K562 treated with DMSO at 1 percent for 24 hours (cell line): ENCODE data around the gene CIDEB. TPM values are rescaled to one million over a fixed set of nuclear protein-coding genes. Genes with fewer than 3 reads are reported as not detected.

ENCODE experiments used
- total RNA-seq: library from RNA; unstranded; fragments of 300-600 nt; gene quantifications from 2 replicates; pipeline ENCODE4 v1.2.3, GENCODE V29; 2022; ENCODE audit warnings: low read depth; ENCODE audit not compliant: insufficient read depth

CIDEB gene
- not detected in 2 replicates for total RNA-seq

GRCh38 chr14:24307575-24308341, at the start of gene CIDEB:
Gene CIDEB (minus strand): TSS chr14:24307977. CDS start chr14:24307858, 119 bp downstream.

GRCh38 chr14:24339284-24340151, 31.7 kb upstream of the CIDEB start, which contains the start of gene RIPK3:
Gene RIPK3 (minus strand): TSS chr14:24339991. CDS start chr14:24339826, 165 bp downstream.

GRCh38 chr14:24334431-24335291, 26.9 kb upstream of the CIDEB start, which contains the start of gene ADCY4:
Gene ADCY4 (minus strand): TSS chr14:24335071. CDS start chr14:24334652, 419 bp downstream.

GRCh38 chr14:24310646-24311604, 3.1 kb upstream of the CIDEB start, which contains the start of gene LTB4R:
Gene LTB4R (plus strand): TSS chr14:24311502. CDS start chr14:24315652, 4,150 bp downstream.

GRCh38 chr14:24309538-24310264, 1.9 kb upstream of the CIDEB start, which contains the start of gene LTB4R2:
Gene LTB4R2 (plus strand): TSS chr14:24310140. CDS start chr14:24310665, 525 bp downstream.

GRCh38 chr14:24299255-24300191, 8.3 kb downstream of the CIDEB start, which contains the start of the genes DHRS1 and NOP9:
Gene DHRS1 (minus strand): TSS chr14:24299780. CDS start chr14:24299106, 674 bp downstream.
Gene NOP9 (plus strand): TSS chr14:24299850. CDS start chr14:24299955, 105 bp downstream.

GRCh38 chr14:24271134-24271833, 36.5 kb downstream of the CIDEB start, which contains the start of gene RABGGTA:
Gene RABGGTA (minus strand): TSS chr14:24271597. CDS start chr14:24271115, 482 bp downstream.

GRCh38 chr14:24262821-24263733, 44.7 kb downstream of the CIDEB start, which contains the start of gene TGM1:
Gene TGM1 (minus strand): TSS chr14:24263177. CDS start chr14:24262352, 825 bp downstream.

Other genes with a start within 250 kb of the CIDEB start
- not detected in 2 replicates for gene CPNE6, start 236.4 kb downstream of the CIDEB start, total RNA-seq
- 150 and 160 TPM in 2 replicates for gene PCK2, start 213.7 kb downstream of the CIDEB start, total RNA-seq
- gene DCAF11, start 193.2 kb downstream of the CIDEB start, total RNA-seq, result 52.3 and 59.5 TPM in 2 replicates
- 1.6 and 2.8 TPM in 2 replicates for gene NRL, start 193.0 kb downstream of the CIDEB start, total RNA-seq
- 0.50 TPM in 1 of 2 replicates, not detected in the other for gene FITM1, start 177.3 kb downstream of the CIDEB start, total RNA-seq
- gene PSME1, start 171.8 kb downstream of the CIDEB start, total RNA-seq, result 169 and 181 TPM in 2 replicates
- 55.6 TPM in 2 replicates for gene EMC9, start 166.4 kb downstream of the CIDEB start, total RNA-seq
- 119 and 129 TPM in 2 replicates for gene PSME2, start 161.4 kb downstream of the CIDEB start, total RNA-seq
- gene RNF31, start 160.5 kb downstream of the CIDEB start, total RNA-seq, result 34.5 and 41.7 TPM in 2 replicates
- gene IRF9, start 146.7 kb downstream of the CIDEB start, total RNA-seq, result 11.9 and 14.2 TPM in 2 replicates
- gene REC8, start 135.9 kb downstream of the CIDEB start, total RNA-seq, result 1.7 and 2.6 TPM in 2 replicates
- 16.3 and 21.4 TPM in 2 replicates for gene IPO4, start 119.2 kb downstream of the CIDEB start, total RNA-seq
- gene TM9SF1, start 112.5 kb downstream of the CIDEB start, total RNA-seq, result 22.1 and 25.4 TPM in 2 replicates
- 0.96 TPM in 1 of 2 replicates, not detected in the other for gene TSSK4, start 102.3 kb downstream of the CIDEB start, total RNA-seq
- 63.2 and 63.8 TPM in 2 replicates for gene CHMP4A, start 94.5 kb downstream of the CIDEB start, total RNA-seq
- 16.9 and 17.9 TPM in 2 replicates for gene MDP1, start 91.9 kb downstream of the CIDEB start, total RNA-seq
- 144 and 171 TPM in 2 replicates for gene NEDD8, start 75.6 kb downstream of the CIDEB start, total RNA-seq
- 56.8 and 59.4 TPM in 2 replicates for gene GMPR2, start 75.0 kb downstream of the CIDEB start, total RNA-seq
- gene TINF2, start 65.4 kb downstream of the CIDEB start, total RNA-seq, result 21.0 and 28.8 TPM in 2 replicates
- gene TGM1, start 44.8 kb downstream of the CIDEB start, total RNA-seq, result 1.5 and 3.1 TPM in 2 replicates
- 24.9 and 28.0 TPM in 2 replicates for gene RABGGTA, start 36.4 kb downstream of the CIDEB start, total RNA-seq
- 41.0 and 43.3 TPM in 2 replicates for gene DHRS1, start 8.2 kb downstream of the CIDEB start, total RNA-seq
- 9.2 and 10.5 TPM in 2 replicates for gene NOP9, start 8.1 kb downstream of the CIDEB start, total RNA-seq
- gene LTB4R2, start 2.2 kb upstream of the CIDEB start, total RNA-seq, result 5.2 and 5.8 TPM in 2 replicates
- gene LTB4R, start 3.5 kb upstream of the CIDEB start, total RNA-seq, result 8.1 and 11.2 TPM in 2 replicates
- gene ADCY4, start 27.1 kb upstream of the CIDEB start, total RNA-seq, result not detected in 2 replicates
- gene RIPK3, start 32.0 kb upstream of the CIDEB start, total RNA-seq, result 0.35 and 0.89 TPM in 2 replicates
- gene NFATC4, start 60.2 kb upstream of the CIDEB start, total RNA-seq, result 1.5 and 1.8 TPM in 2 replicates
- gene NYNRIN, start 91.0 kb upstream of the CIDEB start, total RNA-seq, result 1.4 and 1.6 TPM in 2 replicates
- 0.98 and 1.1 TPM in 2 replicates for gene CBLN3, start 121.7 kb upstream of the CIDEB start, total RNA-seq
- 45.0 and 48.5 TPM in 2 replicates for gene KHNYN, start 122.0 kb upstream of the CIDEB start, total RNA-seq
- 74.3 and 80.6 TPM in 2 replicates for gene SDR39U1, start 134.8 kb upstream of the CIDEB start, total RNA-seq
- not detected in 2 replicates for gene CMA1, start 200.3 kb upstream of the CIDEB start, total RNA-seq